DMS53 (cell line): ENCODE results near the gene ADPRHL1.

Source experiments
- DNase-seq: peaks from one replicate; lab custom pipeline; 2025; lab: John Stamatoyannopoulos, UW

Gene ADPRHL1

DNA sequence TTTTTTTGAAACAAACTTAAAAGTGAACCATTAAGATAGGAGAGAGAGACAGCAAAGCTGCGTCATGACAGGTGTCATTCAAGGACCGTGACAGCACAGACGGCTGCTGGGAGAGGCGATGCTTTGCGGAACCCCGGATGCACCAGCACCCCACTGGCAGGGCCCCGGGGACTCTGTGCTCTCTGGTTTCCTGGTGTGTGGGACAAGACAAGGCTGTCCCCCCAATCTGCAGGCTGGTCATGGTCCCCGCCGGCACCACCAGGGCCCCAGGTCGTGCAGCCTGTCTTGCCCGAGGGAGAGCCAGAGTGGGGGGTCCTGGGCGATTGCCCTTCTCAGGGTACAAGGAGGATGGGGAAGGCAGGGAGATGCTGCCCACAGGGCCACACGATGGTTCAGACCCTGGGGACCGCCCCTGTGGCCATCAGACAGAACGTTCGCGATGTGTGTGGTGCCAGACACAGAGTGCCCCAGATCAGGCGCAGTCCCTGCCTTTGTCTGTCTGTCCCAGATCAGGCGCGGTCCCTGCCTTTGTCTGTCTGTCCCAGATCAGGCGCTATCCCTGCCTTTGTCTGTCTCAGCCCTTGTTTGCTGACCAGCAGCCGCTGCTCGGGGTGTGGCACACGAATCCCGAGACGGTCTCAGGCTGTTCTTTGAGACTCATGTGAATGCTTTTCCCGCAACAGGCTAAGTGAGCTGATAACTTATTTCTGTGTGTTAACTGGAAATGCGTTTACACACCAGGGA, 36.1 kb downstream of the ADPRHL1 start:
- DNase-seq: peak; percentile 12

DNA sequence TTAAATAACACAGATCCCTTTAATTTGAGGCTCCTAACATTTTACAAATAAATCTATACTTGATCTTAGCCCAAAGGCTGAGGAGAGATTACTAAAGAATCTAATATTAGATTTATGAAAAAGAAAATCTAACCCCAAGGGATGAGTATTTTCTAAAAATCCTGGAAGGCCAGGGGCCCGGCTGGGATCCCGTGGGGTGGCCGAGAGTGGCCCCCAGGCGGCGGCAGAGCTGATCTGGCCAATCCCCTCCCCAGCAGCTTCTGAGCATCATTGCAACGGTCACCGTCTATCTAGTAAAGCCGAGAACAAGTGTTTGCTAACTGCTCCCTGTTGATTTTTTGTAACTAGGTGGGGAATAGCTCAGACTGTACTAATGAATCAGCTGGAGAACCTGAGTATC, 37.5 kb downstream of the ADPRHL1 start:
- no peak for DNase-seq

DNA sequence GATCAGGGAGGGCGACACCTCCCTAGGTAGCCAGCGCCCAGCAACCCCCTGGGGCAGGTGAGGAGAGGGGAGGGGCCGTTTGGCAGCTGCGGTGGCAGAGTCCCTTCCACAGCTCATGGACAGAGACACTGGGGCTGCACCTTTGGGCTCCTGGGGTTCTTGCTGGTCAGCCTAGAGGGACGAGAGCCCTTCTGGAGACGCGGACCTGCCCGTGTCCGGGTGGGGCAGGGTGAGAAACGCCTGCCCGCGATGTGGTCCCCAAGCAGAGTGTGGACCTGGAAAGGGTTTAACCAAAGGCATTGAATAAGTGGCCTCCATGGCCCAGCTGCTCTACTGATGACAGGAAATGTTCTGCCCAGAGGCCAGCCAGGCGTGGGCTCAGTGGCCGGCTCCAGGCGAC, 38.3 kb downstream of the ADPRHL1 start:
- DNase-seq: no peak

DNA sequence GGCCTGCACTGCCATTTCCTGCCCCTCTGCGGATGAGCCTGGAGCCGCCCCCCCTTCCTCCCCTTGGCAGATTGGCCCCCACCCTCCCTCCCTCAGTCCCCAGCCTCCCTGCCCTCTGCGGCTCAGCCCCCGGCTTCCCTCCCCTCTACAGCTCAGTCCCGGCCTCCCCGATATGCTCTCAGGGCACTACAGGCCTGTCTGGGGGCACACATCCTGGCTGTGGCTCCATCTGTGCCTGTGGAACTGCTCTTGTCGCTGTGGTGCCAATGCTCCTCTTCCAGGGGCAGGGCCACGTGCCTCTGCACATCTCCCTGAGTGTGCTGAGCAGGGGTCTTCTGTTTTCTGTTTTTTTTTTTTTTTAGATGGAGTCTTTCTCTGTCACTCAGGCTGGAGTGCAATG, 39.0 kb downstream of the ADPRHL1 start:
- no peak for DNase-seq

DNA sequence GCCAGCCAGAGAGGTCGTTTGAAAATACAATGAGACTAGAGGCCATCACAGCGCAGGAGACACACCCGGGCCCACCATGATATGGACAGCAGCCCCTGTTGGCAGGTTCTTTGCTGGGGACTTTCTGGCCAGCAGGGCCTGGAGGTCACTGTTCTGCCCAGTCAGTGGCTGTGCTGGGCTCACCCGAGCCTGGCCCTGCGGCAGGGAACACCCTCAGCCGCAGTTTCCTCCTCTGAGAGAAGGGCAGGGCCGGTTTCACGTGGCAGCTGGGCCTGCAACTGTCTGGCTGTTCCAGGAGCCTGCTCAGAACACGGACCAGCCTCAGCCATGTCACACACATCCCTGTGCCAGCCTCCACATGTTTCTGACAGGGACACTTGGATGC, 39.4 kb downstream of the ADPRHL1 start:
- no peak for DNase-seq

DNA sequence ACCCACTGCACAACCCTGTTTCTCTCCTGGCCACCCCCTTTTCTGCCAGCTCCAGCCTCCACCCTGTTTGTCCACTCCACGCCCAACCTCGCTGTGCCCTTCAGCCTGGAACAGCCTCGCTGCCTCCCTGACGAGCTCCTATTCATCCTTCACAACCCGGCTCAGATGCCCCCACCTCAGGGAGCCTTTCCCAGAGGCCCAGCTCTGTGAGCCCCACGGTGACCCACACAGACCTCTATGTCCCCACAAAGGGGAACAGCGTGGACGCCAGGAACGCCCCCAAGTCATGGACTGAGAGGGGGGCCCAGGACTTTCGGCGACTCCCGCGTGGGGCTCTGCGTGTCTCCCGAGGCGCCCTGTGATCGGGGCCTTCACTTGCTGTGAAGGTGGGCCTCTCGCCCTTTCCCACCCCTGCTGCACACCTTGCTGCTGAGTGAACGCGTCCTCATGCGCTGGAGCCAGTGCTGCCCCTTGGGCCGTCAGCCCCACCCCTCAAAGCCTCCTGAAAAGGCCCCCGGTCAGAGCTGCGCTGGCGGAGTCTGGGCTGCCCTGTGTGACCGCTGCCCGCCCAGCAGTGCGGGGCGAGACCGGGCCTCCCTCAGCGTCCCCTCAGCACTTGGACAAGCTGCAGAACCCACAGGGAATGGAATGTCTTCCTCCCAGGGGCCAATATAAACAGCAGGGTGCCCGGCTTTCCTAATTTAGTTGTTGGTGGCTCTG, 40.0 kb downstream of the ADPRHL1 start:
- no peak for DNase-seq

- DNase-seq: no peak
These were observed 40.8 kb downstream of the ADPRHL1 start for GRCh38 chr13:113412440-113412839.

DNA sequence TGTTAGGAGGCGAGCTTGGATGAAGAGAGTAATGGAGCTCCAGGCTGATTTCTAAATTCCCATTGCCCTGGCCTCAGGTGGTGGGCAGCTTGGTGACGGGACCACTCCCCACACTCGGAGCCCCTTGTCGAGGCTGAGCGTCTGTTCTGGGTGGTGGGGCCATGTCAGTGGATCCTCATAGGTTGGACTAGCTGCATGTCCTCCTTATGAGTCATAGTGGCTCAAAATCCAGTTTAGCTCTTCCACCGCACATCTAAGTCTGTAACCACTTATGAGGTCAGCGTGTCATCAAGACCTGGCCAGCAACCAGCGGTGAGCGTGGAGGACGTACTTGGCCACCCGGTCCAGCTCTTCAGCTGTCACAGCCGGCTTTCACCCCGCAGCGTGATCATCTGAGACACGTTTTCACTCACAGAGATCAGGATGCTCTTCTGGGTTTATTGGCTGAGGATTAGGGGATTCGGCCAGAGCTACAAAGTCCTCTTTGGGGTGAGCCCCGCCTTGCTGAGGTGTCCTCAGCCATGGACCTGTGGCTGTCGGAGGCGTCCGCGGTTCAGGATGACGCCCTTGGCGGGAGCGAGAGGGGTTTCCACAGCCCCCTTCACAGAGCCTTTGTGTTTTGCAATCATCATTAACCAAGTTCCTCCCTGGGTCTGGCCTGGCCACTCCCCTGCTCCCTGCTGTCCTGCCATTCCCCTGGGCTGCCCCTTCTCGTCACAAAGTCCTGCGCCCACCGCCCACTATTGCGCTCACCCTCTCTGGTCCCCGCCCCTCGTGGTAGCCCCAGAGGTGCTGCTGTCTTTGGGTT, 41.9 kb downstream of the ADPRHL1 start:
- DNase-seq: peak; percentile 73

- peak; percentile 67 for DNase-seq
These were observed 42.7 kb downstream of the ADPRHL1 start for GRCh38 chr13:113410472-113411201.

- DNase-seq: no peak
These were observed 44.7 kb downstream of the ADPRHL1 start for GRCh38 chr13:113408562-113408961.

DNA sequence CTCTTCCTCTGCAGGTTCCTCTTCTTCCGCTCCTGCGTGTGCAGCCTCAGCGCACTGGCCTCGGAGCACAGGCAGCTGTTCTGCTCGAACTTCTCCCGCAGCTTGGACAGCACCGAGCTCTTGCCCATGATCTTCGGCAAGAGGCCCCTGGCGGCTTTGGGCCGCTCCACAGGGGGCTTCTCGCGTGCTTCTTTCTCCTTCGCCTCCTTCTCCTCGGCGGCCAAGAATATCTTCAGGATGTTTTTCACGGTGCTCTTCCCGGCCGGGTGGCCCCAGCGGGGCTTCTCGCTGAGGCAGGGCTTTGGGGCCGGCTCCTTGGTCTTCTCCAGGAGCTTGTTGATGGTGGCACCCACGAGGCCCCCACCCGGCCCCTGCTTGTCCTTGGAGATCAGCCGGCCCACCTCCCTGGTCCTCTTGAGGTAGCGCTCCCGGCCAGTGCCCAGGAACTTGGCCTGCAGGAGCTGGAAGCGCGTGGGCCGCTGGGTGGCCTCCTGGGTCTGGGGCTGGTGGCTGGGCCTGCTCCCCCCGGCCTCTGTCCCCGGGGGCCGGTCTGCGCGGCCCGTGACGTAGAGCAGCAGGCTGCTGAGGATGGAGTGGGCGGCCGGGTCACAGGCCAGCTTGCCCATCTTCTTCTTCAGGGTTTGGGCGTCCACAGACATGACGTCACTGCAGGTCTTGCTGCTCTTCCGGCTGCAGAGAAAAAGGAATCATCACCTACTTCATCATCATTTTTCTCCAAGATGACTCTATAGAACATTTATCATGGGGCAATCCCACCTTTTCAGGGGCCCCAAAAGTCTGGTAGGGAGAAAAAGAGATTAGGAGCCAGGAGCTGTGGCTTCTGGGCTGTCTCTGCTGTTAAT, 45.5 kb downstream of the ADPRHL1 start:
- DNase-seq: peak; percentile 32

GRCh38 chr13:113407103-113407530, 46.2 kb downstream of the ADPRHL1 start:
- DNase-seq: no peak

DNA sequence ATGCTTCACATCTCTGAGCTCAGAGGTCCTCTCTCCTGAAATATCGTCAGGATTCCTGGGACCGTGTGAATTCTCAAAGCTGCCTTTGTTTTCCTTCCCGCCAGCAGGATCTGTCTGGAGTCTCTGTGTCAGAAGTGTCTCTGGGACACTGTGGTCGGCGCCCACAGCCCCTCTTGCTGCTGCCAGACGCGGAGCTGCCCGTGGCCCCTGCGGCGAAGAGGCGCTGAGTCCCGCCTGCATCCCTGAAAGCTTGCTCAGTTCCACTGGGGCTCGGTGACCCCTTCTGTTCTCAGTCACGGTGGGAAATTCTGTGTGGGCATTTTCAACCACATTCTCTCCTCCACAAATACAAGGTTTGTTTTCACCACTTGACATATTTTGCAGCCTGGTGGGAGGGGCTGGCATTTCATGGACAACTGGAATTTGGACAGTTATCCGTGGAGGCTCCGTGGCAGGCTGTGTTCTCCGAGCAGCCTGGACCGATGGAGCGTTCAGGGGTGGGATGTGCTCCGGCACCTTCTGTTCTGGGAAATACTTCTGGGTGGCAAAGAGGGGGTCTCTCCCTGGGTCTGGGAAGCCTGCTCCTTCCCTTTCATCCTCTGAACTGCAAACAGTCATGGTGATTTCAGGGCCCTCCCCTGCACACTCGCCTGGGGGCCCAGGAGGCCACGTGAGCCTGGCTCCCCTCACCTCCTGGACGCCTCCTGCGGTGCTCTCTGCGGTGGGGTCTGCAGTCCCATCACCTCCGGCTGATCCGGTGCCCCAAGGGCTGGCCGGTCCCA, 46.8 kb downstream of the ADPRHL1 start:
- DNase-seq: no peak

GRCh38 chr13:113405481-113406300, 47.6 kb downstream of the ADPRHL1 start:
- DNase-seq: peak; percentile 25

DNA sequence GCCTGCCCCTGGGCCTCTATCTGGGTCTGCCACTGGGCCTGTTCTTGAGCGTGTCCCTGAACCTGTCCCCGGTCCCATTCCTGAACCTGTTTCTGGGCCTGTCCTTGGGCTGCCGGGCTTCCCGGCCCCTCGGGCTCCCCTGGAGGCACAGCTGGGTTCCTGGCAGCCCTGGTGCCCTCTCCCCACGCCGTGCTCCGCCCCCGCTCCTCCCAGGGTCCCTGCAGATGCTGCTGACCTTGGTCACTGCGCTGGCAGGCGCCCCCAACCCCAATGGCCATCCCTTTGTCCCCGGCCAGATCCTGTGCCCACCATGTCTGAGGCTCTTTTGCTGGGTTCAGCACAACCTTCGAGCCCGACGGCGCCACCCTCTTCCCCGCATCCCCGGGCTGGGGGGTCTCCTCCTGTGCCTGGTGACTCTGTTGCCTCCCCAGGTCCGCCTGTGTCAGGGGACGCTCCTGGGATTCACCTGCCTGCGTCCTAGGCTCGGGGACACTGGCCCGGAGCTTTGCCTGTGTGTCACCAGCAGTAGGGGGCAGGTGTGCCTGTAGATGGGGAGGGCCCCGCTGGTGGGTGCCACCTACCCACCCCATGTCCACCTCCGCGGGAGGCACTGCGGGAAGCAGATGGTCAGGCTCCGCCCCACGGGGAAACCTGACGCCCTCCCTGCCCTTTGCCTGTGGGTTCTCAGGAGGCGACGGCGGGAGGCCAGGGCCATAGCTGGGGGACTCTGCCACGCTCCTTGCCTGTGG, 48.4 kb downstream of the ADPRHL1 start:
- DNase-seq: no peak

- DNase-seq: no peak
These were observed 48.9 kb downstream of the ADPRHL1 start for GRCh38 chr13:113404366-113404722.

- DNase-seq: no peak
These were observed 49.8 kb downstream of the ADPRHL1 start for GRCh38 chr13:113403255-113404104.
